Measurements from ENCODE around the gene ADI1.

ADI1 gene

GRCh38 chr2:3470856-3471737 lies 48.2 kb downstream of the ADI1 start:
- TF ChIP-seq, protein P1, sequence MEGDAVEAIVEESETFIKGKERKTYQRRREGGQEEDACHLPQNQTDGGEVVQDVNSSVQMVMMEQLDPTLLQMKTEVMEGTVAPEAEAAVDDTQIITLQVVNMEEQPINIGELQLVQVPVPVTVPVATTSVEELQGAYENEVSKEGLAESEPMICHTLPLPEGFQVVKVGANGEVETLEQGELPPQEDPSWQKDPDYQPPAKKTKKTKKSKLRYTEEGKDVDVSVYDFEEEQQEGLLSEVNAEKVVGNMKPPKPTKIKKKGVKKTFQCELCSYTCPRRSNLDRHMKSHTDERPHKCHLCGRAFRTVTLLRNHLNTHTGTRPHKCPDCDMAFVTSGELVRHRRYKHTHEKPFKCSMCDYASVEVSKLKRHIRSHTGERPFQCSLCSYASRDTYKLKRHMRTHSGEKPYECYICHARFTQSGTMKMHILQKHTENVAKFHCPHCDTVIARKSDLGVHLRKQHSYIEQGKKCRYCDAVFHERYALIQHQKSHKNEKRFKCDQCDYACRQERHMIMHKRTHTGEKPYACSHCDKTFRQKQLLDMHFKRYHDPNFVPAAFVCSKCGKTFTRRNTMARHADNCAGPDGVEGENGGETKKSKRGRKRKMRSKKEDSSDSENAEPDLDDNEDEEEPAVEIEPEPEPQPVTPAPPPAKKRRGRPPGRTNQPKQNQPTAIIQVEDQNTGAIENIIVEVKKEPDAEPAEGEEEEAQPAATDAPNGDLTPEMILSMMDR (IDR thresholded peaks at IDR 0.05) = no peak

DNA sequence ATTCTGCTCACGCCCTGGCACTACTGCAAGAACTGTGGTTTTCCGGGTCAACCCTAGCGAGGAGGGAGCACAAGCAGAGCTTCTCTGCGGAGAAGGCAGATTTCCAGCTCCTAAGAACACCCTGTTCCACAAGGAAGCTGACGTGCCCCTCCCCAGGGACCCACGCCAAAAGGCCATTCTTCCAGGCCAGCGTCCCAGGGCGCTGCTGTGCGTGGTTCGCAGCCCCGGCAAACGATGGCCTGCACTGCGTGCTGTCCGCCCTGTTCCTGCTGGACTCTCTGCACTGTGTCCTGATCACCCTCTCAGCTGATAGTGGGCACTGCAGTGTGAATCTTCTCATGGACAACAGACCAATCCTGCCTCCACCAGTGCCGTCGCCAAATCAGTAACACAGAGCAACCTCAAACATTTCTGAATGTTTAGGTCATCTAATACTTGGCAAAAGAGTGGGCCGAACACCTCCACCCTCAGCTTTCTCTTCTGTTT lies 49.1 kb downstream of the ADI1 start:
- TF ChIP-seq, protein P1 (IDR thresholded peaks at IDR 0.05) = no peak

GRCh38 chr2:3469486-3469885 lies 49.8 kb downstream of the ADI1 start:
- TF ChIP-seq, protein P1 (IDR thresholded peaks at IDR 0.05) = no peak

GRCh38 chr2:3468296-3468988 lies 50.9 kb downstream of the ADI1 start:
- TF ChIP-seq, protein P1 (IDR thresholded peaks at IDR 0.05) = no peak

GRCh38 chr2:3467654-3468053 lies 51.7 kb downstream of the ADI1 start:
- TF ChIP-seq, protein P1 (IDR thresholded peaks at IDR 0.05) = no peak

DNA sequence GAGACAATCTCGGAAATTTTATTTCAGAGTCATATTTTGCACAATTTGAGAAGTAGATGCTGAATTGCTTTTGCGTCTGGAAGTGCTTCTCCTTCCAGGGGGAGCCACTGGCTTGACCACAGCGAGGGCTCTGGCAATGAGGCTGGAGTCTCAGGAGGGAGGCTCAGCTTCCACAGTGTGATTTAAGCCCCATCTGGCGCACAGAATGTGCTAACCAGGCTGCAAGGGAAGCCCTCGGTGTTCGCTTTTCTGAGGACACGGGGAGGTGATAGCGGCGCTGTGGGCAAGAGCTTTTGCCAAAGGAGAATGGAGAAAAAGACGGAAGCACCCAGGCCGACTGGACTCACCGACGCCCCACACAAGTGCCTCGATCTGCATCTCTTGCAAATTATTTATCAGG lies 52.4 kb downstream of the ADI1 start:
- TF ChIP-seq, protein P1 (IDR thresholded peaks at IDR 0.05) = no peak

GRCh38 chr2:3466482-3466863 lies 52.9 kb downstream of the ADI1 start:
- TF ChIP-seq, protein P1 (IDR thresholded peaks at IDR 0.05) = no peak

Measured in LNCAP (cell line).